Measurements from ENCODE around the gene CCDC30. TPM values are rescaled to one million over a fixed set of nuclear protein-coding genes. Genes with fewer than 3 reads are reported as not detected.
"Not testable (repeated sequence)": the region's sequence is repeated elsewhere in the genome, so short reads cannot be mapped to it uniquely, and the experiment has no call there.

Gene CCDC30
- total RNA-seq, 4 donors from 2014 or later, result 1.5 to 11.0 (median 6.0) TPM

DNA sequence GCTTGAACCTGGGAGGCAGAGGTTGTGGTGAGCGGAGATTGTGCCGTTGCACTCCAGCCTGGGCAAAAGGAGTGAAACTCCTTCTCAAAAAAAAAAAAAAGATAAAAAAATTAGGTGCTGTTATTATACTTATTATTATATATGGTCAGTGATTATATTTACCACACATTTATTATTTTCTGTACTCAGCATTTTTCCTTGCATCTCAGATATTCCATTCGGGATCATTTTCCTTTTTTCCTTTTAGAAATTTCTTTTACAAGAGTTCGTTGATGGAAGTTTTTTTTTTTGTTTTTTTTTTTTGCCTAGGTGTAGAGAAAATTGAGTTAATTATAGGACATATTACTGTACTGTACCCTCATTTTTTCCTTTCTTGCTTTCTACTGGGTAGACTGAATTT is 13.5 kb downstream of the CCDC30 start:
- DNase-seq, result no peak
- intact Hi-C loops (cut with DNase I; ENCODE audit: low total_unique reads), result no loop called here

DNA sequence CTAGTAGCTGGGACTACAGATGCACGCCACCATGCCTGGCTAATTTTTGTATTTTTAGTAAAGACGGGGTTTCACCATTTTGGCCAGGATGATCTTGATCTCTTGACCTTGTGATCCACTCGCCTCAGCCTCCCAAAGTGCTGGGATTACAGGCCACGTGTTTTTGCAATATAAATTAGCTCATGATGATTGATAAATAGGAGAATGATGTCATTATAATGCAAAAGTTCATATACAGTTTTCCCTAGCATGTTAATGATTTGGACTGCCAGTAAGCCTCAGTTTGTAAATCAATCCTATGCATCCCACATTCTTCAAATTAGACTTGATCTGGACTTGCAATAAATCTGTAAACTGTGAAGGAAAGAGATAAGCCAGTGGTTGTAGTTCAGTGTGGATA is 14.3 kb downstream of the CCDC30 start:
- DNase-seq; H3K27ac ChIP-seq; intact Hi-C loops (cut with DNase I; ENCODE audit: low total_unique reads); H3K4me3 ChIP-seq; H3K4me1 ChIP-seq; H3K9me3 ChIP-seq; H3K27me3 ChIP-seq; H3K36me3 ChIP-seq: not testable (repeated sequence)

More for the DNA sequence above, 13.5 kb downstream of the CCDC30 start:
- no peaks in the 10 kb centered on the region for H3K9me3 ChIP-seq
- TF ChIP-seq POLR2A (IDR thresholded peaks at IDR 0.05) (no peak), CTCF (IDR thresholded peaks at IDR 0.05) (no peak)
- no peaks in the 10 kb centered on the region for H3K36me3 ChIP-seq
- H3K27me3 ChIP-seq, result no peaks in the 10 kb centered on the region
- no peak overlapping the region for H3K4me3 ChIP-seq
- H3K27ac ChIP-seq, result no peak overlapping the region
- no peaks in the 10 kb centered on the region for H3K4me1 ChIP-seq

GRCh38 chr1:42477775-42478174 is 14.7 kb downstream of the CCDC30 start:
- Histone ChIP-seq H3K36me3 (no peaks in the 10 kb centered on the region), H3K27me3 (no peaks in the 10 kb centered on the region), H3K4me1 (no peaks in the 10 kb centered on the region), H3K27ac (no peak overlapping the region), H3K9me3 (no peaks in the 10 kb centered on the region), H3K4me3 (no peak overlapping the region)
- no peak for DNase-seq
- TF ChIP-seq CTCF (IDR thresholded peaks at IDR 0.05) (no peak), POLR2A (IDR thresholded peaks at IDR 0.05) (no peak)
- intact Hi-C loops (cut with DNase I; ENCODE audit: low total_unique reads), result no loop called here

- Histone ChIP-seq H3K9me3 (no peaks in the 10 kb centered on the region), H3K27me3 (no peaks in the 10 kb centered on the region), H3K27ac (no peak overlapping the region), H3K4me1 (no peaks in the 10 kb centered on the region), H3K36me3 (no peaks in the 10 kb centered on the region), H3K4me3 (no peak overlapping the region)
- no peak for DNase-seq
- TF ChIP-seq CTCF (IDR thresholded peaks at IDR 0.05) (no peak), POLR2A (IDR thresholded peaks at IDR 0.05) (no peak)
- intact Hi-C loops (cut with DNase I; ENCODE audit: low total_unique reads), result no loop called here
Observed at GRCh38 chr1:42479621-42480020, 16.5 kb downstream of the CCDC30 start.

DNA sequence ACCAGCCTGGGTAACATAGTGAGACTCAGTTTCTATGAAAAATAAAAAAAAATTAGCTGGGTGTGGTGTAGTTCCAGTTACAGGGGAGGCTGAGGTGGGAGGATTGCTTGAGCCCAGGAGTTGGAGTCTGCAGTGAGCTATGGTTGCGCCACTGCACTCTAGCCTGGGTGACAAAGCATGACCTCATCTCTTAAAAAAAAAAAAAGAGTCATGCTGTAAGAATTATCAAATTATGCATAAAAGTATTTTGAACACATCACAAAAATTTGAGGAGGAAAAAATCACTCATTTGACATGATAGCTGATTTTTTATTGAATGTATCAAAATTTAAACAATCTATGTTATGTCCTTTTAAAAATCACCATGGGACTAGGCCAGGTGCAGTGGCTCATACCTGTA is 17.8 kb downstream of the CCDC30 start:
- Histone ChIP-seq H3K27me3 (no peaks in the 10 kb centered on the region), H3K36me3 (no peaks in the 10 kb centered on the region), H3K4me1 (no peaks in the 10 kb centered on the region), H3K9me3 (no peaks in the 10 kb centered on the region), H3K4me3 (no peak overlapping the region), H3K27ac (no peak overlapping the region)
- intact Hi-C loops (cut with DNase I; ENCODE audit: low total_unique reads), result no loop called here
- no peak for DNase-seq
- TF ChIP-seq CTCF (IDR thresholded peaks at IDR 0.05), result no peak
- no peak for TF ChIP-seq POLR2A (IDR thresholded peaks at IDR 0.05)

GRCh38 chr1:42482635-42483153 is 19.6 kb downstream of the CCDC30 start:
- Histone ChIP-seq H3K27me3 (no peaks in the 10 kb centered on the region), H3K27ac (no peak overlapping the region), H3K4me3 (no peak overlapping the region), H3K4me1 (no peaks in the 10 kb centered on the region), H3K9me3 (no peaks in the 10 kb centered on the region), H3K36me3 (no peaks in the 10 kb centered on the region)
- DNase-seq, result no peak
- TF ChIP-seq CTCF (IDR thresholded peaks at IDR 0.05) (no peak), POLR2A (IDR thresholded peaks at IDR 0.05) (no peak)
- intact Hi-C loops (cut with DNase I; ENCODE audit: low total_unique reads), result no loop called here

All from uterus (tissue), 4 donors.